ENCODE data around the gene MAPK14. TPM values are rescaled to one million over a fixed set of nuclear protein-coding genes. Genes with fewer than 3 reads are reported as not detected.

Gene MAPK14
- total RNA-seq, 3 donors from 2014 or later (not counting 1 experiment from before 2014, with no cell fraction given) = 68.0 to 106 (median 84.5) TPM

- DNase-seq (no peak), ATAC-seq (no peak)
- TF ChIP-seq, protein P1, sequence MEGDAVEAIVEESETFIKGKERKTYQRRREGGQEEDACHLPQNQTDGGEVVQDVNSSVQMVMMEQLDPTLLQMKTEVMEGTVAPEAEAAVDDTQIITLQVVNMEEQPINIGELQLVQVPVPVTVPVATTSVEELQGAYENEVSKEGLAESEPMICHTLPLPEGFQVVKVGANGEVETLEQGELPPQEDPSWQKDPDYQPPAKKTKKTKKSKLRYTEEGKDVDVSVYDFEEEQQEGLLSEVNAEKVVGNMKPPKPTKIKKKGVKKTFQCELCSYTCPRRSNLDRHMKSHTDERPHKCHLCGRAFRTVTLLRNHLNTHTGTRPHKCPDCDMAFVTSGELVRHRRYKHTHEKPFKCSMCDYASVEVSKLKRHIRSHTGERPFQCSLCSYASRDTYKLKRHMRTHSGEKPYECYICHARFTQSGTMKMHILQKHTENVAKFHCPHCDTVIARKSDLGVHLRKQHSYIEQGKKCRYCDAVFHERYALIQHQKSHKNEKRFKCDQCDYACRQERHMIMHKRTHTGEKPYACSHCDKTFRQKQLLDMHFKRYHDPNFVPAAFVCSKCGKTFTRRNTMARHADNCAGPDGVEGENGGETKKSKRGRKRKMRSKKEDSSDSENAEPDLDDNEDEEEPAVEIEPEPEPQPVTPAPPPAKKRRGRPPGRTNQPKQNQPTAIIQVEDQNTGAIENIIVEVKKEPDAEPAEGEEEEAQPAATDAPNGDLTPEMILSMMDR (IDR thresholded peaks at IDR 0.05) = no peak
- no peaks in the 10 kb centered on the region for H3K9me3 ChIP-seq (ENCODE audit: control insufficient read depth, insufficient read depth, low read length)
- intact Hi-C loops (cut with micrococcal nuclease) = no loop called here
- no peak overlapping the region for H3K4me3 ChIP-seq (ENCODE audit: low read length)
- H3K4me1 ChIP-seq (ENCODE audit: control insufficient read depth, insufficient read depth, low read length) = peaks cover 21% of the 10 kb centered on the region
- Mint-ChIP-seq H3K9me3 (no peaks in the 10 kb centered on the region), H3K4me1 (peaks cover 29 to 30% of the 10 kb centered on the region in 2 donors), H3K27me3 (ENCODE audit: low read depth in 2 of 2) (no peaks in the 10 kb centered on the region), H3K36me3 (no peaks in the 10 kb centered on the region), H3K27ac (peak overlapping the region; percentile 85 to 86), H3K4me3 (peak overlapping the region; percentile 35)
- WGBS (ENCODE audit: insufficient coverage) = 98% methylated on average over 4 of the region's 4 CpGs
- H3K27me3 ChIP-seq (ENCODE audit: control insufficient read depth, insufficient read depth, low read length) = no peaks in the 10 kb centered on the region
- peaks cover 22% of the 10 kb centered on the region for H3K36me3 ChIP-seq (ENCODE audit: control insufficient read depth, insufficient read depth, low read length)
- H3K27ac ChIP-seq (ENCODE audit: low read length) = peak overlapping the region; percentile 50
Observed at GRCh38 chr6:36141961-36142360, 114.4 kb downstream of the MAPK14 start.

DNA sequence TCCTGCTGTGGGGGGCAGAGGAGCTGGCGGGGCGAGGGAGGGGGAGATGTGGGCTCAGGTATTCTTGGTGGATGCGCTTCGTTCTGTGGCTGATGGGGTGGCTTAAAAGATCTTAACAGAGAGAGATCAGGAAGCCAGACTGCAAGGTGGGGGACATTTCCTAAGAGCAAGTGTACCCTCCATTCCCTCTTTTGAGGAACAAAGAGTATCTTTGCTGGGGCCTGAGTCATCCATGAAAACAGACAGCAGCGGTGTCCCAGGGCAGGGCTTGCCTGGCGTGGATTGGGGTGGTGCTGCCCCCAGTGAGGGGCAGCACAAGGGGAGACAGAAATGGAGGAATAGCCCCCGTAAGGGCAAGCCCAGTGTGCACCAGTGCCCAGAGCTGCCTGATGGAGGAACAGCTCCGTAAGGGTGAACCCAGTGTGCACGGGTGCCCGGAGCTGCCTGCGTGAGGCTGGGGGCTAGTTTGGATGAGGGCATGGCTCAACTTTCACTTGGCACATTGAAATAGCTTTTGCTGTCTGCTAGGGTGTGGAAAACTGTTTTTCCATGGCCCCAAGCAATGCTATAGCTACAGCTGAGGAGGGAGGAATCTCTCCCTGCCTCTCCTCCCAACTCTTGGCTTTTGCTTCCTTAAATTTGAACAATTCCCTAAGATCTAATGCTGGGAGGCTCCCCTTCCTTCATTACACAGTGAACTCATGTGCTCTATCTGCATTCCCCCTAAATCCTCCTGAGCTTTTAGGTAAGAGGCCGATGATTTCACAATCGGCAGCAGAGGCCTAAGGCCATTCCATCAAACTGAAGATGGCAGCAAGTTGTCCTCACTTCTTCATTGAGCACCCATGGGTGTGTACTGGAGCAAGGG is 115.6 kb downstream of the MAPK14 start:
- Histone ChIP-seq H3K27me3 (ENCODE audit: control insufficient read depth, insufficient read depth, low read length) (no peaks in the 10 kb centered on the region), H3K27ac (ENCODE audit: low read length) (no peak overlapping the region), H3K36me3 (ENCODE audit: control insufficient read depth, insufficient read depth, low read length) (peaks cover 17% of the 10 kb centered on the region), H3K4me3 (ENCODE audit: low read length) (no peak overlapping the region), H3K9me3 (ENCODE audit: control insufficient read depth, insufficient read depth, low read length) (no peaks in the 10 kb centered on the region), H3K4me1 (ENCODE audit: control insufficient read depth, insufficient read depth, low read length) (peaks cover 21% of the 10 kb centered on the region)
- TF ChIP-seq, protein P1 (IDR thresholded peaks at IDR 0.05) = no peak
- ATAC-seq (no peak), DNase-seq (no peak)
- H3K4me1 Mint-ChIP-seq = peaks cover 32 to 39% of the 10 kb centered on the region in 2 donors
- H3K36me3 Mint-ChIP-seq = no peaks in the 10 kb centered on the region
- 94% methylated on average over 13 of the region's 13 CpGs for WGBS (ENCODE audit: insufficient coverage)
- H3K27ac Mint-ChIP-seq = peak overlapping the region in 1 of 2 donors; percentile 86
- no peak overlapping the region for H3K4me3 Mint-ChIP-seq
- H3K9me3 Mint-ChIP-seq = no peaks in the 10 kb centered on the region
- no peaks in the 10 kb centered on the region for H3K27me3 Mint-ChIP-seq (ENCODE audit: low read depth in 2 of 2)
- intact Hi-C loops (cut with micrococcal nuclease) = no loop called here

GRCh38 chr6:36145495-36145894 is 117.9 kb downstream of the MAPK14 start:
- WGBS (ENCODE audit: insufficient coverage) = 94% methylated on average over 4 of the region's 4 CpGs
- Mint-ChIP-seq H3K27ac (no peak overlapping the region), H3K4me1 (peaks cover 25 to 33% of the 10 kb centered on the region in 2 donors), H3K4me3 (no peak overlapping the region), H3K9me3 (no peaks in the 10 kb centered on the region), H3K36me3 (no peaks in the 10 kb centered on the region), H3K27me3 (ENCODE audit: low read depth in 2 of 2) (no peaks in the 10 kb centered on the region)
- peaks cover 21% of the 10 kb centered on the region for H3K4me1 ChIP-seq (ENCODE audit: control insufficient read depth, insufficient read depth, low read length)
- H3K4me3 ChIP-seq (ENCODE audit: low read length) = no peak overlapping the region
- ATAC-seq (no peak), DNase-seq (no peak)
- intact Hi-C loops (cut with micrococcal nuclease) = no loop called here
- TF ChIP-seq, protein P1 (IDR thresholded peaks at IDR 0.05) = no peak
- no peak overlapping the region for H3K27ac ChIP-seq (ENCODE audit: low read length)
- H3K9me3 ChIP-seq (ENCODE audit: control insufficient read depth, insufficient read depth, low read length) = no peaks in the 10 kb centered on the region
- H3K27me3 ChIP-seq (ENCODE audit: control insufficient read depth, insufficient read depth, low read length) = no peaks in the 10 kb centered on the region
- no peaks in the 10 kb centered on the region for H3K36me3 ChIP-seq (ENCODE audit: control insufficient read depth, insufficient read depth, low read length)

All from natural killer cell (primary cell).